ENCODE measurements around the gene FBXO3.

FBXO3 gene

DNA sequence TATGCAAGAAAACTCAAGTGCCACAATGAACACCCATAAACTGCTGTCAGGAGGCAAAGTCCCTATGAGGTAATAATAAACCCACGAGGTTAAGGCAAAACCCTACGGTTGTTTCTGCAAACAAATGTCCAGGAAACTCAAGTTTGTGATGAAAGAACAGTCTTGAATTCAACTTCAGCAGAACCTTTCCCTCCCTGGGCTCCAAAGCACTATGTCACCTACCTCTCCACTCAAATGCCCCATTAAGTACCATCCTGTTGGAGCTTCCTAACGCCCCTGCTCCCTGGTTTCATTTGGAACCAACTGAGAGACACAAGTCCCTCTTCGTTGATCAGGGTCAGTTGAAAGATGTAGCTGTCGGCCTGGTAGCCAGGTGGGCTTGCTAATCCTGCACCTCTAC is 71.1 kb downstream of the FBXO3 start:
- DNase-seq, result no peak

DNA sequence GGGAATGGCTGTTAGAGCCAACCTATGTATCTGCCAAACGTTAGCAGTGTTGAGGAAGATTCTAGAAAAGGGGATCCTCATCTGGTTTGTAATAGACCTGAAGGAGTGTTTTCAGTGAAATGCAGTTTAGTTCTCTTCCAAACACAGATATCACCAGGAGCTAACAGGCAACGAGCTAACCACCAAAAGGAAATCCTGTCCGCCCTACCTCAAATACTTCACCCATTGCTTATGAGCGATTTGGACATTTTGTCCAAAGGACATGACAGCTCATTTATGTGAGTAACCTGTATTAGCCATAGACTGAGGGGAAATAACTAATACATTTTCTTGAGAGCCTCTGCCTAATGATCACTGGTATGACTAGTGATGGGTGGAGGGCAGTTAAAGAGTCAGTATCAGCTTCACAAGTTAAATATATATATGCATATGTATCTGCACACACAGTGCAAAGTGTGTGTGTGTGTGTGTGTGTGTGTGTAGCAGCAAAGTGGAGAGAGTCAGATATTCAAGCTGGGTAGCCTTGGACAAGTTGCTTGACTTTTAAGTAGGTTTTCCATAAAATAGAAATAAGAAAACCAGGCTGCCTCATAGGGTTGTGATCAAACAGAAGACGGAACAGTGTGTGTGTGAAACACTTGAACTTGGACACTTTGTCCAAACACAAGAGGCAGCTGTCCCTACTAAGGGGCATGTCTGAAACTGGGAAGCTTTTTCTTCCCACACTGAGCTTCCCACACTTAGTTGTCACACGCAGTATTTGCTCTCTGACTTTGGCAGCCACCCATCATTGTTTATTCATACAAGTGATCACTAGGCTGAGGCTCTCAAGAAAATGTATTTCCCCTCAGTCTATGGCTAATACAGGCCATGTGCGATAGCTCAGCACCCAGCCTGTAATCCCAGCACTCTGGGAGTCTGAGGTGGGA is 72.8 kb downstream of the FBXO3 start:
- DNase-seq, result peak in 21 of 58 donors; percentile 17 to 83 (median 40)

DNA sequence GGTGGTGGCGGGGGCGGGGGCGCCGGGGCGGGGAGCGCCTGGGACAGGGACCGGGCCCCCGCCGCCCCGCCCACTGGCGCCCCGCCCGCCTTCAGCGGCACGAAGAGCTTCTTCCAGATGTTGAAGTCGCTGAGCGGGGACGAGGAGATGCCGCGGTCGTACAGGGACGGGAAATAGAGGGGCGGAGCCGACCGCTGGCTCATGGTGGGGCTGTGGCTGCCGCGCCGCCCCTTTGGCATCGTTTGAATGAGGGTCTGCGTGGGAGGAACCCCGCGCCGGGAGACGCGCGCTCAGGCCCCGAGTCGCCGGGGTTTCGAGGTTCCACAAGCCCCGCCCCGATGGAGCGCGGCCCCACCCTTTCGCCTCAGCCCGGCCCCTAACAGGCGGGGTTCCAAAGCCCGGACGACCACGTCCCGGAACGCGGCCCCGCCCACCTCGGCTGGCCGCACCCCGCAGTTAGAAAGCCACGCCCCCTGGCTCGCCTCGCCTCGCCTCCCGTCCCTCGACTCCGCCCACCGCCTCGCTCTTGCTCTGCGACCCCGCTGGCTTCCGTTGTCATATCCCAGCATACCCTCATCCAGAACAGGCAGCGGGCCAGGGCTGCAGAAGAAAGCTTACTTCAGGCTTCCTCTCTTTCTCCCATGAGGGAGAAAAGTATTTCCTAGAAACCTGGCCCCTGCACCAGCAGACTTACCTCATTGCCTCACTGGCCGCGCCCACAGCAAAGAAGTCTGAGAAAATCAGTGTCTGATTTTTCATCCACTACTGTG is 73.6 kb downstream of the FBXO3 start, which contains the start of gene C11orf91:
Gene C11orf91, minus strand, starts transcription at position 325 of the 770 bp plus-strand sequence. Its CDS starts 86 bp downstream, at position 239.
- DNase-seq, result peak; percentile 66 to 96 (median 89)

DNA sequence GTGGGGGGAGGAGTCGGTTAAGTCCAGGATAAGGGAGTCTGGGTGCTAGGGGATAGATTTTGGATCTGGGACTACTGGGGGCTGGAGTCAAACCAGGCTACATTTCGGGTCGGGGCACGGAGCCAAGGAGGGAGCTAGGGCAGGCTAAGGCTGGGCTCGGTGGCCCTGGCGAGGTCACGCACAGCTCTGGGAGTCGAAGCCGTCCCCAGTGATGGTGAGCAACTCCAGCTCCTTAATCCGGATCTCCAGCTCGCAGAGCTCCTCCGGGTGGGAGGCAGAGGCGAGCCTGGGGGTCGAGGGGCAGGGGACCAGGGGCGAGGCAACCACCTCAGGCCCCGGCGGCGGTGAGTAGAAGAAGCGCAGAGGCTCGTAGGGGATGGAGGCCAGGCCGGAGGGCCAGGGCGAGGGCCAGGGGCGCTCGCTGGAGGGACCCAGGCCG is 74.2 kb downstream of the FBXO3 start:
- DNase-seq, result peak in 1 of 58 donors; percentile 10

DNA sequence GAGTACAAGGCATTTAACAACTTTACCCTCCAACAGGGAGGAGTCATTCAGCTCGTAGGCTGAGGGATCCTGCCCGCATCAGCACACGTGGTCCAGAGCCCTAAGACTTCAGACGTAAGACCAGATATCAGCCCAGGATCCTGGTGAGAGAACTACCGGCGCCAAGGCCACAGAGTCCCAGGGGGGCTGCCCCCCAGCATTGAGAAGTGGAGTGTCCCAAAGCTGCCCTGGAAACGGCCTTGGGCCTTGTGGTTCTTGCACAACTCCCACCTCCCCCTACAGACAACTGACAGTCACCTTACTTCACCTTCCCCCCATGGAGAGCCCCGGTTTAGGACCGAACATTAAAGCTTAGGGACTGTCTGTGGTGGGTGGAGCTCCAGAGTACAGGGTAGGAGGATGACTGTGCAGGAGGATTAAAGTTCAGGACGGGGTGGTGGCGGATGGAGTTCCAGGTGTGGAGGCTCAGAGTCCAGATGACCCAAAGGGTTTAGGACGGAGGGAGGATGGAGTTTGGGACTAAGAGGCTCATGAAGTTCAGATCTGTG is 74.7 kb downstream of the FBXO3 start:
- DNase-seq, result no peak

DNA sequence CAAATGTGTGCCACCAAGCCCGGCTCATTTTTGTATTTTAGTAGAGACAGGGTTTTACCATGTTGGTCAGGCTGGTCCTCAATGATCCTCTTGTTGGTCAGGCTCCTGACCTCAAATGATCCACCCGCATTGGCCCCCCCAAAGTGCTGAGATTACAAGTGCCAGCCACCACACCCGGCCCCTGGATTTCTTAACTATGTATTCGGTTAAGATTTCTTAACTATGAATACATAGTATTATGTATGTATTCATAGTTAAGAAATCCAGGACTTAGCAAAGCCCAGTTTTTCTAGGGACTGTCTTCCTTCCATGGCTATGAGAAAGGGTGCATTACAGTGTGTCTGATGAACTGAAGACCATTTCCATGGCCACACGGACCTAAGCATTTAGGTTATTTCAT is 75.4 kb downstream of the FBXO3 start:
- DNase-seq, result no peak

DNA sequence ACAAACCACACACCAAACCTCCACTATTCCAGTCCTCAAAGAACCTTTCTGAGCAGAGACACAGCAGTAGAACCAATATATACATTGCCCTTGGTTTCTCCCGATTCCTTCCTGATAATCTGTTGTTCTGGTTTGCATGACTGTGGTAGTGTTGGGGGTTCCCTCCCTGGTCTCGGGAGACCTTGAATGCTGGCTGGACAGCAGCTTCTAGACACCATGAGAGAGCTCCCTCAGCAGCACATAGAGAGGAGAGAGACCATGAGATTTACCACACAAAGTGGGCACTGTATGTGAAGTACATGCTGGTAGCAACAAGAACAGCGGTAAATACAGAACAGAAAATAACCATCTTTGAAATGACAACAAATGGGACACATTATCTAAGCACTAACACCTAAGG is 76.3 kb downstream of the FBXO3 start:
- DNase-seq, result no peak

DNA sequence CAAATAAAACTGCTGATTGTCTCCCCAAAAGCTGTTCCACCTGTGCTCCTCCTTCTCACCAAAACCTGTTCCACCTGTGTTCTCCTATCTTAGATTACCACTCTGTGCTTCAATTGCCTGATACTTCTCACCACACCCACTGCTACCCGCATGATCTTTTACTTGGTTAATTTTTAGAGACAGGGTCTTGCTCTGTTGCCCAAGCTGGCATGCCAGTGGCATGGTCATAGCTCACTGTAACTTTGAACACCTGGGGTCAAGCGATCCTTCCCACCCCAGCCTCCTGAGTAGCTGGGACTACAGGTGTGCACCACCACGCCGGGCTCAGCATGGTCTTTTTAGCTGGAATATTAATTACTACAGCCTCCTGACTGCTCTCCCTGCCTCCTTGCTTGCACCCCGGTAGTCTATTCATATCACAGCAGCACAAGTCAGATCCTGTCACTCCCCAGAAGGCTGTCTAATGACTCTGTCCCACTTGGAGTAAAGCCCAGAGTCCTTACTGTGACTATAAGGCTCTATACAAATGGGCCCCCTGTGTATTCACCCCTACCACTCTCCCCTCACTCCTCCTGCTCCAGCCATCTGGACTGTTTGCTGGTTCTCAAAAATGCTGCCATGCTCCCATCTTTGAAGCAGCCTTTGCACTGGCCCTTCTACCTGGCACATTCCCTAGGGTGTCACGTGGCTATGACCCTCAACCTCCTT is 77.2 kb downstream of the FBXO3 start:
- DNase-seq, result no peak

DNA sequence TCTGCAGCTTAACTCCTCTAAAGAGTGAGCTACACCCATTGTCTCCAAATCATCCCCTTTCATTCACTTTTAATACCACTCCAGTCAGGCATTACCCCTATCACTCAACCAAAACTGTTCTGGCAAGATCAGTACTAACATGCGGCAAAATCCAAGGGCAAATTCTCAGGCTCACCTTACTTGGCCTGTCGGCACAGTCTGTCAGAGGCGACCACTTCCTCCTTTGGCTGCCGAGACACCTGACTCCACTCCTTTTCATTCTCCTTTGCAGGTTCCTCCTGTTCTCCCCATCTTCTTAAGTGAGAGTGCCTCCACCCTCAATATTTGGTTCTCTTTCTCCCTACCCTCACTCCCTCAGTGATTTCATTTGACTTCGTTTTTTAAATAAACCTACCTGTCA is 77.9 kb downstream of the FBXO3 start:
- DNase-seq, result no peak

DNA sequence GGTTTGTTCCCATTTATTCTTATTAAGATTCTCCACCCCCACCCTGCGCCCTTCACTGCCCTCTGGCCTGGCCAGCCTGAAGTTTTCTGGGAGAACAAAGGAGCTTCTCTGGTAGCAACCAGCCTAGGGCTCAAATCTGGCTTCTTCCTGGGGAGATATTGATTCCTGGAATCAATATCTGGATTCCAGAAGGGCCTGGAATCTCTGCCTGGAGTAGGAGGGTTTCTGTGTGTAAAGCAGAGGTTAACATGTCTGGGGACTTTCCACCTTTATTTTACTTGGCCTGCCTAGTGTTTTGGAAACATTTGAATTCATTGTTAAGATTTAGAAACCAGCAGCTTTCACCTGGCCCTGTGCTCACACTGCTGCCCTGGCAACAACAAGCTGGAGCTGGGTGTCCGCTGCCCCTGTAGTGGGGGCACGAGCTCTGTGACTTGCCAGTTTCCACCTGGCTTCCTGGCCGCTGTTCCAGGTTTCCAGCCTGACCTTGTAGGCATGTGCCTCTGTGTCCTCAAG is 79.2 kb downstream of the FBXO3 start:
- DNase-seq, result no peak

DNA sequence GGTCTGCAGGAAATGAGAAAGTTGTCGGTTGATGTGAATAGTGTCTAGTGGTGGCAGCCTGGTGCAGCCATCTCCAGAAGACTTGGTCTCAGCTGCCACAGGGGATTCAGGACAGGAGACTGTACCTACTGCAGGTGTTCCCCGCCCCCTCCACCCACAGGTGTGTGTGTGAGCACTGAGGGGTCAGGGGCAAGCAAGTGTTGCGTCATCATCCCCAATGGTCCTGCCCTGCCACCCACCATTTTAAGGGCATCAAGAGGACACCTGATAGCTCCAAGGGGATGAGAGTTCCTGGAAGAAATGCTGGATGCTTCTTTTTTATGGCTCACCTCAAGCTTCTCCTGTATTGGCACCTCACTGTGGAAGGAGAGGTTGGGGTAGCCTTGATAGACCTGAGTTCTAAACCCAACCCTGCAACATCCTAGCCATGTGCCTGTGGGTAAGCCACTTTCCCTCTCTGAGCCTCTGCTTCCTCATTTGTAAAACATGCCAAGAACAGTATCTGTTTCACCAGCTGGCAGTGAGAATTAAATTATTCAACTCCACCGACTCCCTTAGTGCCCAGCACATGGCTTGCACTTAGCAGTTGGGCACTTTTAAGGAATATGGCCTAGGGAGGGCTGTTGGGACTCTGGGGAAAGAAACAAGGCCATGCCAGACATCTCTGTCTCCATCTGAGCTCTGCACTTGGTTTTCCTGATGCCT is 79.8 kb downstream of the FBXO3 start:
- DNase-seq, result no peak

DNA sequence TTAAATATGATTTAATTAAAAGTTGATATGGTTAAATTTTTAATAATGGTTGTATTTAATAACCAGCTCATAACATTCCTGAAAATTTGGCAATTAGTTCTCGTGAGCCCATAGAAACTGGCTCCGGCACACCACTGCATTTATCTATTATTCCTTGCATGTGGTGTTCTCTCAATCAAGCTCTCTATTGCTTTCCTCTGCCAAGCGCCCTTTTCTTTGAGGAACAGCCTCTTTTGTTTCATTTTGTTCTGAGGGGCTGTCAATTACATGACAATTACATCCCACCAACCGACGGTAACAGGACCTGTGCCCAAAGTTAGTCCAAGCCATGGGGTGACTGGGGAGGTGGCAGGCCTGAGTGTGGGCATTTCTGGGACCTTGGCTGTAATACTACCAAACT is 81.8 kb downstream of the FBXO3 start:
- no peak for DNase-seq

DNA sequence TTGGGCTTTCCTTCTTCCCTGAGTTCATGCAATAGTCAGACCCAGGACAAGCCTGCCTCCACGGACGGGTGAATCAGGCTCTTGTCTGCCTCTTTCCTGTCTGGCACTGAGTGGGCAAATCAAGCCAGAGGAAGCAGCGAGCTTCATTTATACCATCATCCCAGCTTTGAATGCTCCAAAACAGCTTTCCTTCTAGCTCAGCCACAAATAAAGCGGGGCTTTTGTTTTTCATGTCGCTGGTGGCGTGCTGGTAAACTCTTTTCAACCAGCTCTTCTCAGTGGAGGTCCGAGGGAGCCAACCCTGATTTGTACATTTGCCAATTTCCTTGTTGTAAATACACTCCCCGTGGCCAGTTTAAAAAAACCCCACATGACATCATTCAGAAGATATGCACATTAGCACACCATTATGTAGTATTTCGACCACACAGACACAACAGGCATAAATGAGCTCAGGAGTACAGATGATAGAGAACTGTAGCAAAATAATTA is 82.3 kb downstream of the FBXO3 start:
- DNase-seq, result peak in 52 of 58 donors; percentile 14 to 82 (median 57)

DNA sequence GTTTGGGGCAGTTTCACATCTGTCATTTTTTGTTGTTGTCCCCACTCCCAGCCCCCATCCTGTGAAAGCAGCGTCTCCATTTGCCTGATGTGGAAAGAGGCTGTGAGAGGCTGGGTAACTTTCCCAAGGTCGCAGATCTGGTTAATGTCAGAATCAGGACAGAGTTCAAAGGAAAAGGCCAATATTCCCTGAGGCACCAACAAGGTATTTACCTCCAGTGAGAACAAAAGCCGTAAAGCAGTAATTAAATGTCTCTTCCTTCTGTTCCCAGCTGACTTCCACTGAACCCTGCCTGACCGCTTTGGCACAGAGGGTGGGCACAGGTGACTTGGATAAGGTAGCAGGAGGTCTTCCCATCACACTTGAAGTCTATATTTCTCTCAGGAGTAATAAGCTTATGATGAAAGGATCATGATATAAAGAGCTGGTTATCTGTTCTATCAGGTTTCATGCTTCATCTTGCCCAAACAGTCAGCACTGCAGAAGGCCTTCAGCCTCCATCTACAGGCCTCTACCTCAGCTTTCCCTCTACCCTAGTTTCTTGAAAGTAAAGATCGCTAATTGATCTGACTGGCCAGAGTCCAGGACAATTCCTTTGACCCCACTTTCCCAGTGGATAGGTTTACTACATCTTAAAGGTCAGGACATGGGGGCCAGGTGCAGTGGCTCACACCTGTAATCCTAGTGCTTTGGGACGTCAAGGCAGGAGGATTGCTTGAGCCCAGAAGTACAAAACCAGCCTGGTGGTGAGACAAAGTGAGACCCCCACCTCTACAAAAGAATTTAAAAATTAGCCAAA is 83.1 kb downstream of the FBXO3 start:
- DNase-seq, result no peak

Data from anterior cingulate cortex (tissue), 58 donors.